Measurements from ENCODE around the gene ZNF648.
"Not testable (repeated sequence)": the region's sequence is repeated elsewhere in the genome, so short reads cannot be mapped to it uniquely, and the experiment has no call there.

Gene ZNF648

GRCh38 chr1:182069028-182069466, 7.5 kb upstream of the ZNF648 start:
- DNase-seq (ENCODE audit: low spot score): peak; percentile 64

DNA sequence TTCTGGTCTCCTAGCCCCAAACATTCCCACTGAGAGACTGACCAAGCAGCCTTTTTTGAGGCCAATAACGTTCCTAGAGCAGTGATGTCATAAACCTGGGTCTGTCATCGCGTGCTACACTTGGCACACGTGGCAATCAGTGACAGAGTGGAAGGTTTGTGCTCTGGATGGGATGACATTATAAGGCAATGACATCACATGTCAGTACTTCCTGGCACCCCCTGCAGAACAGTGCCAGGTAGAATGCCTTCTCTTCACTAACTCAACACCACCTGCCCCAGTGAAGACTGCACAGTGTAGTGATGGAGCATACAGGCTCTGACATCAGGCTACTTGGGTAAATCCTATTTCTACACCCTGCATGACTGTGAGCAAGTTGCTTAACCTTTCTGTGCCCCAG, 5.4 kb upstream of the ZNF648 start:
- DNase-seq (ENCODE audit: low spot score): no peak

GRCh38 chr1:182065126-182065845, 3.8 kb upstream of the ZNF648 start:
- no peak for DNase-seq (ENCODE audit: low spot score)

- DNase-seq (ENCODE audit: low spot score): no peak
These were observed 3.1 kb upstream of the ZNF648 start for GRCh38 chr1:182064611-182065010.

GRCh38 chr1:182062223-182062622, 711 bp upstream of the ZNF648 start:
- DNase-seq (ENCODE audit: low spot score): no peak

DNA sequence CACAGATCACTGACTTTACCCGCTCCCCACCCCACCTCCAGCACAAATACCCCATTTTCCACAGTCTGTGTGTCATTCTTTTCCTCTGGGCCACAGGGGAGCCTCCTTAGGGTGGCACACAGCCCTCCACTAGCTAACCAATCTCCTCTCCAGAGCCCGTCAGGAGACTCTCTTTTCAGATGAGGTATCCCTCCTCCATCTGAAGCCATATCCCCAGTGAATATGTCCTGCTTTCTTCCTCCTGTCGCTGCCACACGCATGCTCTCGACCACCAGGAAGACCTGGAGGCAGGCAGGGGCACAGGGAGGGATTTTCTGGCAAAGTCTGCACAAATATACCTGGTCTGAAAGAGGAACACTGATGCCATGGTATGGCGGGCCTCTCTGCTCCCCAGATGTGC, 635 bp downstream of the ZNF648 start:
- no peak for DNase-seq (ENCODE audit: low spot score)

- no peak for DNase-seq (ENCODE audit: low spot score)
These were observed 1.6 kb downstream of the ZNF648 start for GRCh38 chr1:182059936-182060335.

DNA sequence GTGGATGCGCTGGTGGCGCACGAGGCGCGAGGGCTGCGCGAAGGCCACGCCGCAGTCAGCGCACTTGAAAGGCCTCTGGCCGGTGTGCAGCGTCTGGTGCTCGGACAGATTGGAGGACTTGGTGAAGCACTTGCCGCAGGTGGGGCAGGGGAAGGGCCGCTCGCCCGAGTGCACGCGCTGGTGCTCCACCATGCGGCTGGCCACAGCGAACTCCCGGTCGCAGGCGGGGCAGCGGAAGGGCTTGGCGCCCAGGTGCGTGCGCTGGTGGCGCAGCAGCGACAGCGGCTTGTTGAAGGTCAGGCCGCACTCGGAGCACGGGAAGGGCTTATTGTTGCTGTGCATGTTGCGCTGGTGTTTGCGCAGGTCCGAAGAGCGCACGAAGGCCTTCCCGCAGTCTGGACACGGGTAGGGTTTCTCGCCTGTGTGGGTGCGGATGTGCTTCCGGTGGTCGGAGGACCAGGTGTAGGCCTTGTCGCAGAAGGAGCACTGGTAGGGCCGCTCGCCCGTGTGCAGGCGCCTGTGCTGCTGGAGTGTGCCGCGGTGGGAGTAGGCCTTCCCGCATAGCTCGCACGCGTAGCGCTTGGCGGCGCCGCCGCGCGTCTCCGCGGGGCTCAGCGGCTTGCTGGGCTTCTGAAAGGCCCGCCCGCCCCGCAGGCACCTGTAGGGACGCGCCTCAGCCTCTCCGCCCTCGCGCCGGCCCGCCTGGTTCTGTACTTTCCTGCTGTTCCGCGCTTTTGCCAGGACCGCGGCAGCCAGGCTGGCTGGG, 4.7 kb downstream of the ZNF648 start:
- DNase-seq (ENCODE audit: low spot score): no peak

GRCh38 chr1:182054698-182055326, 6.7 kb downstream of the ZNF648 start:
- DNase-seq (ENCODE audit: low spot score): no peak

- no peak for DNase-seq (ENCODE audit: low spot score)
These were observed 9.2 kb downstream of the ZNF648 start for GRCh38 chr1:182052355-182052754.

GRCh38 chr1:182051938-182052337, 9.6 kb downstream of the ZNF648 start:
- no peak for DNase-seq (ENCODE audit: low spot score)

DNA sequence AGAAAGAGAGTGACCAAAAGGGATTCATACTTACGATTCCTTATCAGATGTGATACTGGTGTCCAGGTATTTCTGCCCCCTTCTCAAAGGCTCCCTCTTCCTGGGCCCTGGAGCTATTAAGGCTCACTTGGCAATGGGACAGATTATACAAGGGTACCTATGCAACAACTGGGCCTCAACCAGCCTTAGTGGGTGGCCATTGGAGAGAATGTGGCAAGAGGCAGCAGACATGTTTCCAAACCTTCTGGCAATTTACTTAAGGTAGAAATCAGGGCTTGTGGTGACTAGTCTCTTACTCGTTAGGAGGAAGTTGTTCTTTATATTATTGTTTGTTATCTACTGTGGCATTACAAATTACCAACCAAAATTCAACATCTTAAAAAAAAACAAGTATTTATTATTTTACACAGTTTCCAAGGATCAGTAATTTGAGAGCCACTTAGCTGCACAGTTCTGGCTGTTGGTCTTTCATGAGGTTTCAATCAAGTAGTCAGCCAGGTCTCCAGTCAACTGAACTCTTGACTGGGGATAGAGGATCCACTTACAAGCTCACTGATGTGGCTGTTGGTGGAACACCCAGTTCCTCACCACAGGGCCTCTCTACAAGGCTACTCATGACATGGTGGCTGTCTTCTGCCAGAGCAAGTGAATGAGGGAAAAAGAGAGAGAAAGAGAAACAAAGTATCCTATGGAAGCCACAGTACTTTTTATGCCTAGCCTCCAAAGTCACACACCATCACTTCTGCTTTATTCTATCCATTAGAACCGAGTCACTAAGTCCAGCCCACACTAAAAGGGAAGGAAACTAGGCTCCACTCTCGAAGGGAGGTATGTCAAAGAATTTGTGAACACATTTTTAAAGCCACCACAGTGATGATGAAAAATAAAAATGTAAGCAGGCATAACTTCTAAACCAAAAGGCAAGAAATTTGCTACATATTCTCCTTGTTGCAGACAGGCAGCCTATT, 10.7 kb downstream of the ZNF648 start:
- no peak for DNase-seq (ENCODE audit: low spot score)

DNA sequence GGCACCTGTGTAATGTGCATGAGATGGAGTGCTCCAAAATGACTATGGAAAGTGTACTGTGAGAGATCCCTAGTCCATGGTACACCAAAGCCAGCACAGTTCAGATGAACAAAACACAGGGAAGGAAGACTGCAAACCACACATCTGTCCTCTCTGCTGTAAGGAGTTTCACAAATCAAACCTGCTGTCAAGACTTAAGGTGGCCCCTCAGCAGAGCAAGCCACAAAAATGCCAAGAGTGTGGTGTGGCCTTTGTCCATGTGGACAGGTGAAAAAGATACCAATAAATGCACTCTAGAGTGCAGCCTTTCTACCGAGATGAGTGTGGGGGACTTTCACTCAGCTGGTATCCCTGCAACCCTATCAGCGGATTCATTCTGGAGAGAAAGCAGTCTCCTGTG, 12.9 kb downstream of the ZNF648 start:
- DNase-seq (ENCODE audit: low spot score): no peak

- no peak for DNase-seq (ENCODE audit: low spot score)
These were observed 14.7 kb downstream of the ZNF648 start for GRCh38 chr1:182046763-182047162.

- not testable (repeated sequence) for DNase-seq (ENCODE audit: low spot score)
These were observed 16.0 kb downstream of the ZNF648 start for GRCh38 chr1:182045481-182045880.

DNA sequence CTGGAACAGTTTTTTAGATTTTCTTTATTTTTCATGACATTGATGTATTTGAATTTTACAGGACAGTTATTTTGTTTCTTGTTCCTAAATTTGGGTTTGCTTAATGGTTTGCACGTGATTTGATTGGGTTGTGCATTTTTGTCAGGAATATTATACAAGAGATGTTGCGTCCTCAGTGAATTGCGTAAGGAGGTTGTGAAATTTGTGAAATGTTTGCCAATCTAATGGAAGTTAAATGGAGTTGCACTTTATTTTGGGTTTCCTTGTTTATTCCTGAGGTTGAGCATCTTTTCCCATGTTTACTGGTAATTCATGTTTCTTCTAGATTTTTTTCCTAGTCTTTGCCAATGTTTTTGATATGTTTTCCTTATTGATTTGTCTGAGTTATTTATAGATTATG, 19.9 kb downstream of the ZNF648 start:
- DNase-seq (ENCODE audit: low spot score): no peak

DNA sequence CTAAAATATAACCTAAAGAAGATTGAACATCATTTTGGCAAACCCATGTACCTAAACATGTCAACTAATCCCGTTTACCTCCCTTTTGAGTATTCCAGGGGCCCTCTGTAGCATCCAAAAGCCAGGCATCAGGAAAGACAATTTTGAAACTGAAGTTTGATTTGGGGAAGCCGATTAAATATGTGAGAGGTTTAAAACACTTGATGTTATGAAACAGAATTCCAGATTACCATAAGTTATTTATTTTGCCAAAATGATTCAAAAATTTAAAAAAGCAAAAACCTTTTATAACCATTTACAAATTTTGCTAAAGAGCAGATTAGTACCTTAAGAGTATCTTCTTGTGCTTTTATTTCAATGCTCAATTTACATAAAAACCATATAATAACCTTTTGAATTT, 23.3 kb downstream of the ZNF648 start:
- no peak for DNase-seq (ENCODE audit: low spot score)

DNA sequence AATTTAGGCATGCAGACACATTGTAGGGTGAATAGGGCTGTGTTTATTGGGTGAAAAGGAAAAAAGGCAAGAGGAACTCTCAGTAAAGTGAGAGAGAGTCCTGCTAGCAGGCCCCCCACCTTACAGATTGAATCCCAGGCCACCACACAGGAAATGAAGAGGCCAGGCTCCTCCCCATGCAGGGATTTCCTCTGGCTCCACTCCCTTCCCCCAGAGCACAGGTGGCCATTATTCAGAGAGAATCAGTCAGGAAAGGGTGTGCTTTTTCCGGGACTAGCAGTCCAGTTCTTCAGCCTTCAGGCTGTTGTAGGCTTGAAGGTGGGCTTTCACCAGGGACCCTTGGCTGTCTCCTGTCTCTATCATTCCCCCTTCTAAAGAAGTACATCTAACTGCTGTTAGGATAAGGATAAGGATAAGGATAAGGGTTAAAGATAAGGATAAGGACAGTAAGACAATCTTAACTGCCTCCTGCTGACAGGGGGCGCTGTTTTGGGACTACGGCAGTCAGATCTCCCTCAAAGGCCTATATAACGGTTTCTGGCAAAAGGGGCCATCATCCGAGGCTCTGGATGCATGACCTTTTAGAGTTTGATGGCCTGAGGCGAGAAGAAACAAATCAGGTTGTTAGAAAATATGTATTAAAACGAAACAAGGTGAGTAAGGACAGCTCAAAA, 26.3 kb downstream of the ZNF648 start:
- DNase-seq (ENCODE audit: low spot score): no peak

DNA sequence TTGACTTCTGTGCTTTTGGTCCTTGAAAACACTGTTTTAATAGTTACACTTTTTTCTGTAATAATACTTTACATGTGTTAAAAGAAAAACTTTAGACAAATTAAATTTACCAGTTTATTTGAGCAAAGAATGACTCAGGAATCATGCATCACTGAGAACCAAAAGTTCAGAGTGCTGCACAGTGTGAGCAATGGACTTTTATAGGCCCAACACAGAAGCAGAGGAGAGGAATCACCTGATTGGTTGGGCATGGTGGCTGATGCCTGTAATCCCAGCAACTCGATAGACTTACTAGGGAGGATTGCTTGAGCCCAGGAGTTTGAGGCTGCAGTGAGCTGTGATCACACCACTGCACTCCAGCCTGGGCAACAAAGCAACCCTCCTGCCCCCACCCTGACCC, 29.3 kb downstream of the ZNF648 start:
- no peak for DNase-seq (ENCODE audit: low spot score)

DNA sequence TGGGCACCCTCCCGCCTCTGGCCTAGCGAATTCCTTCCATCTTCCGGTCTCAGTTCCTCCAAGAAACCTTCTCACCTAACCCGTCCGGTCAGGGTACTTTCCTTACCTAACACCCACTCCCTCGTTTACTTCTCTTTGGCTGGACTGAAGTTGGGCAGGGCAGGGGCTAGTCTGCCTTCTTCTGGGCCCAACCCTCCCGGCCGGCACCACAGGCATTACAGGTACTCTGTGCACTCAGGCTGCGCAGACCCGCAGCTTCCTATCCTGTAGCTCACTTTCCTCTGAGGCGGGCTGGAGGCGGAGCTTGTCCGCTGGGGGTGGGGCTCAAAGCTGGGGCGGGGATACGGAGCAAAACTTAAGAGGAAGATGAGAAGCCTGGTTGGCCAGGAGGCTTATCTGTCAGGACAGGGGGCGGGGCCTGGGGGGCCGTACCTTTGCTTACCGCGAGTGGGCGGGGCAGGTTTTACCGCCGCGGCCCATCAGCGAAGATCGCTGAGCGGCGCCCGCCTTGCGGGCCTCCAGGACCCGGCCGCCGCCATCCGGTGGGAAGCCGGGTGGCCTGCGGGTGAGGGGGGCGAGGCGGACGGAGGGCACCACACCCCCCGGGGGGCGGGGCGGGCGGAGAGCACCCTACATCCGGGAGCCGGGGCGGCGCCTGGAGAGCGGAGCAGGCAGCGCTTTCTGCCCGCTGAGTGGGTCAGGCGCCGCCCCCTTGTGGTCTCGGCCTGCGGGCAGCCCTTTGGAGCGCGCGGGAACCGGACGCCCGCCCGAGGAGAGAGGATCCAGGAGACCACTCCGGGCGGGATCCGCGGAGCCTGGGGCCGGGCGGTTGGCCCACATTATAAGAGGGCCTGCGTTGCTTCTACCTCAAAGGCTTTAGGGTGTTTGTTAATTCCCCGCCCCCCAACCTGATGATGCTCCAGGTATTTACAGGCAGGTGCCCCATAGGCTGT, 31.9 kb downstream of the ZNF648 start:
- peak; percentile 95 for DNase-seq (ENCODE audit: low spot score)

Measured in GM03348 (cell line).